Endothelial cell of umbilical vein (primary cell): Measurements from ENCODE around the gene PPM1G. TPM values are rescaled to one million over a fixed set of nuclear protein-coding genes. Genes with fewer than 3 reads are reported as not detected.

Experiments
- BruUV-seq: library from RNA; stranded (reverse); fragments of 400-500 nt; replicated peaks from 2 replicates; lab custom pipeline; 2021; lab: Mats Ljungman, UMichigan
- CTCF ChIA-PET: fragments of 300-600, 350-600 bp; sonication (Branson Sonifier 250); formaldehyde crosslinking; loops from one replicate; lab custom pipeline; 2021; ENCODE audit warnings: antibody characterized with exemption, inconsistent platforms; lab: Charles Lee
- POLR2A ChIA-PET: fragments of 300-600, 350-600 bp; sonication (Branson Sonifier 250); formaldehyde crosslinking; loops from one replicate; lab custom pipeline; 2021; ENCODE audit warnings: antibody characterized with exemption, inconsistent platforms; lab: Charles Lee
- DNase-seq: peaks from one replicate; pipeline ENCODE4 v3.0.0-alpha.2; 2011; ENCODE audit warnings: low read depth, low spot score
- FAIRE-seq: peaks from 2 replicates; lab custom pipeline; 2011; peaks lifted over from hg19 to GRCh38; lab: Jason Lieb, UNC
- H2AFZ ChIP-seq: 2 replicates; pipeline ENCODE4 v1.6.0; 2012; ENCODE audit warnings: low read depth, low read length, control low read depth, inconsistent platforms
- H3K27ac ChIP-seq: 2 replicates; pipeline ENCODE4 v1.5.1; 2011; ENCODE audit warnings: low read depth, mild to moderate bottlenecking, control low read depth, low read length, moderate library complexity; ENCODE audit not compliant: insufficient read depth
- H3K27me3 ChIP-seq, 2 experiments: 2 replicates each; pipeline versions ENCODE4 v1.6.0 to v1.6.1; 2011; ENCODE audit warnings: low read length in 2 of 2, mixed read lengths in 1 of 2; ENCODE audit not compliant: control insufficient read depth in 2 of 2, insufficient read depth in 2 of 2
- H3K36me3 ChIP-seq, 2 experiments: 2 replicates in 1 of 2; 3 replicates in 1 of 2; pipeline ENCODE4 v1.5.1; 2011; ENCODE audit warnings: low read length in 2 of 2, mild to moderate bottlenecking in 1 of 2, moderate library complexity in 1 of 2; ENCODE audit not compliant: control insufficient read depth in 2 of 2, insufficient read depth in 2 of 2; ENCODE audit errors: extremely low read depth in 1 of 2
- H3K4me1 ChIP-seq: 3 replicates; pipeline ENCODE4 v1.5.1; 2011; ENCODE audit warnings: mild to moderate bottlenecking, low read length; ENCODE audit not compliant: control insufficient read depth, insufficient read depth; ENCODE audit errors: extremely low read depth
- H3K4me2 ChIP-seq: 2 replicates; pipeline ENCODE4 v1.6.1; 2011; ENCODE audit warnings: low read length, control low read depth, mixed read lengths; ENCODE audit not compliant: insufficient read depth
- H3K4me3 ChIP-seq, 3 experiments: fragments of 200-600 bp in 1 of 3; sonication (generic), shearing (Covaris generic) in 1 of 3; replicated peaks in 1 of 3; 2 replicates each; pipeline ENCODE4 v1.5.1; 2011 to 2016; ENCODE audit warnings: control low read depth in 3 of 3, low read length in 3 of 3, mild to moderate bottlenecking in 2 of 3, inconsistent platforms in 1 of 3, low read depth in 1 of 3, moderate library complexity in 1 of 3; ENCODE audit not compliant: insufficient read depth in 1 of 3
- H3K79me2 ChIP-seq: 2 replicates; pipeline ENCODE4 v1.6.0; 2012; ENCODE audit warnings: low read length, inconsistent platforms; ENCODE audit not compliant: control insufficient read depth, insufficient read depth
- H3K9ac ChIP-seq: replicated peaks from 2 replicates; pipeline ENCODE3; 2011; ENCODE audit warnings: low read length, control low read depth; ENCODE audit not compliant: insufficient read depth; ENCODE audit errors: extremely low read depth
- H3K9me1 ChIP-seq: replicated peaks from 3 replicates; pipeline ENCODE4 v1.6.0; 2011; ENCODE audit warnings: mild to moderate bottlenecking, low read length; ENCODE audit not compliant: control insufficient read depth, insufficient read depth; ENCODE audit errors: extremely low read depth
- H3K9me3 ChIP-seq: replicated peaks from 2 replicates; pipeline ENCODE4 v1.5.1; 2012; ENCODE audit warnings: low read length, inconsistent platforms; ENCODE audit not compliant: control insufficient read depth, insufficient read depth
- H4K20me1 ChIP-seq: replicated peaks from 2 replicates; pipeline ENCODE3; 2011; ENCODE audit warnings: mild to moderate bottlenecking, low read length; ENCODE audit not compliant: control insufficient read depth, insufficient read depth; ENCODE audit errors: extremely low read depth
- CTCF ChIP-seq, 2 donors: IDR thresholded peaks; 1 replicate in 1 of 2; 2 replicates in 1 of 2; pipeline ENCODE4 v1.5.1; 2011; ENCODE audit warnings: low read length in 2 of 2, mild to moderate bottlenecking in 2 of 2, moderate library complexity in 2 of 2, control low read depth in 1 of 2, inconsistent platforms in 1 of 2, low read depth in 1 of 2; ENCODE audit not compliant: insufficient read depth in 1 of 2; ENCODE audit errors: extremely low read depth in 1 of 2
- EZH2 ChIP-seq: IDR thresholded peaks from 2 replicates; pipeline ENCODE4 v1.6.1; 2012; ENCODE audit warnings: borderline replicate concordance, low read depth, mild to moderate bottlenecking, moderate library complexity, low read length, inconsistent platforms; ENCODE audit not compliant: severe bottlenecking
- FOS ChIP-seq: IDR thresholded peaks from 2 replicates; pipeline ENCODE4 v1.6.1; 2011; ENCODE audit warnings: mild to moderate bottlenecking, low read length, moderate library complexity, borderline replicate concordance; ENCODE audit not compliant: insufficient read depth
- GATA2 ChIP-seq: IDR thresholded peaks from 2 replicates; pipeline ENCODE4 v1.7.0; 2011; ENCODE audit warnings: low read depth, mild to moderate bottlenecking, moderate library complexity, mixed read lengths, low read length; ENCODE audit not compliant: insufficient read length, insufficient read depth
- MAX ChIP-seq: IDR thresholded peaks from 2 replicates; pipeline ENCODE4 v1.6.1; 2011; ENCODE audit not compliant: insufficient read depth, insufficient read length
- POLR2A ChIP-seq: IDR thresholded peaks from 2 replicates; pipeline ENCODE4 v1.6.1; 2012; ENCODE audit warnings: low read depth, mild to moderate bottlenecking, control low read depth, low read length
- POLR2AphosphoS5 ChIP-seq: IDR thresholded peaks from 2 replicates; pipeline ENCODE4 v1.6.1; 2012; ENCODE audit warnings: low read depth, mild to moderate bottlenecking, control low read depth, low read length, moderate library complexity; ENCODE audit not compliant: insufficient read depth
- dilution Hi-C: fragments of 300-500 bp; cut with MboI; formaldehyde crosslinking; loops from one replicate; pipeline ENCODE4 v1.15.0; 2019; ENCODE audit warnings: low sequenced_read_pairs; ENCODE audit not compliant: extremely low pct_ligation_motif_present
- intact Hi-C: fragments of 100-400 bp; cut with micrococcal nuclease; formaldehyde crosslinking; loops from one replicate; pipeline ENCODE4 v1.10.0; 2022
- polyA plus RNA-seq, 4 experiments: library from polyadenylated mRNA; depleted of rRNA in 3 of 4; stranded (reverse) in 3 of 4; unstranded in 1 of 4; fragments of >200 nt; gene quantifications; 2 replicates each; pipeline versions ENCODE4 v1.2.1 to v1.2.3, GENCODE V29; 2011 to 2012; ENCODE audit warnings: missing spikeins in 1 of 4
- total RNA-seq: library from RNA; stranded (reverse); gene quantifications from 2 replicates; pipeline ENCODE4 v1.2.3, GENCODE V29; 2021

PPM1G gene
- total and polyA plus RNA-seq, 2 donors (not counting 3 experiments of a cell fraction or from before 2014, with no cell fraction given) = 48.1 to 135 TPM

GRCh38 chr2:27376151-27376865, 33.1 kb downstream of the PPM1G start:
- ChIA-PET POLR2A (no interaction called here), CTCF (no interaction called here)
- Histone ChIP-seq H3K27me3 (no peaks in the 10 kb centered on the region), H3K4me2 (no peak overlapping the region), H3K9ac (no peak overlapping the region), H3K4me3 (no peak overlapping the region), H3K9me3 (no peaks in the 10 kb centered on the region), H3K27ac (no peak overlapping the region), H3K4me1 (peaks cover 22% of the 10 kb centered on the region), H3K79me2 (peaks cover 34% of the 10 kb centered on the region), H3K36me3 (peaks cover 21 to 45% of the 10 kb centered on the region in 2 experiments), H2AFZ (no peak overlapping the region), H3K9me1 (no peaks in the 10 kb centered on the region), H4K20me1 (no peaks in the 10 kb centered on the region)
- intact Hi-C loops (no loop called here), dilution Hi-C loops (no loop called here)
- no peak for TF ChIP-seq CTCF (IDR thresholded peaks at IDR 0.05; ENCODE audit: extremely low read depth in 1 of 2, insufficient read depth in 1 of 2, low read depth in 1 of 2, low read length in 2 of 2)
- no peak for TF ChIP-seq FOS
- TF ChIP-seq EZH2 = no peak
- TF ChIP-seq GATA2 = no peak
- TF ChIP-seq MAX = no peak
- peak; percentile 18 for TF ChIP-seq POLR2A
- no peak for TF ChIP-seq POLR2AphosphoS5
- BruUV-seq = TSS peak; percentile 0
- DNase-seq = no peak
- FAIRE-seq = no peak
